RWPE1 (cell line): ENCODE measurements around the gene LZTS2.

Experiments
- CTCF ChIA-PET: fragments of 350-600 bp; sonication (Branson Sonifier 250); formaldehyde crosslinking; extraction: SDS; loops from one replicate; lab custom pipeline; 2021; lab: Yijun Ruan, JAX
- POLR2A ChIA-PET: fragments of 400-600 bp; formaldehyde crosslinking; extraction: SDS; loops from one replicate; lab custom pipeline; 2020; ENCODE audit warnings: antibody characterized with exemption; ENCODE audit not compliant: low non-redundant PET; lab: Yijun Ruan, JAX
- DNase-seq: peaks from one replicate; pipeline ENCODE4 v3.0.0; 2012; ENCODE audit warnings: low spot score
- H3K27ac ChIP-seq: fragments of 450-650 bp; 2 replicates; pipeline ENCODE4 v1.5.1; 2017
- CTCF ChIP-seq: fragments of 450-650 bp; conservative IDR thresholded peaks from 2 replicates; pipeline ENCODE4 v1.5.1; 2017; ENCODE audit warnings: low read depth, mild to moderate bottlenecking

LZTS2 gene

DNA sequence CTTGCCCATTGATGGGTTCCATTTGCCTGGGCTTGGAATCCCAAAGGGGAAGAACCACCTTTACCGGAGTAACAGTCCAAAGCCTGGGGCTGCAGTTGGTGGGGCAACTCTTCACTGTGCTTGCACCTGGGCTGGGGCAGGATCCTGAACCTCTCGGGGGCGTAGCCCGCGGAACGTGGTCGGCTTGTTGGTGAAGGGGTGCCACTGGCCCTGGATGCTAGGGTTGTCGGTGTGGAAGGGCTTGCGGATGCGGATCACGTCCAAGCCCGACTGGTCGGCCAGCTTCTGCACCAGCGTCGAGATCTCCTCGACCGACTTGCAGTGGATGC, 13.0 kb upstream of the LZTS2 start:
- ChIA-PET CTCF (interaction anchor here (0.9 to 1.8 kb wide), 4 partner anchors 11 to 102 kb away, joined by 3 to 7 read pairs (median 6); partner anchors contain the start of gene LZTS2), POLR2A (no interaction called here)
- no peak for DNase-seq
- no peak for TF ChIP-seq CTCF
- H3K27ac ChIP-seq, result peak overlapping the region; percentile 88

DNA sequence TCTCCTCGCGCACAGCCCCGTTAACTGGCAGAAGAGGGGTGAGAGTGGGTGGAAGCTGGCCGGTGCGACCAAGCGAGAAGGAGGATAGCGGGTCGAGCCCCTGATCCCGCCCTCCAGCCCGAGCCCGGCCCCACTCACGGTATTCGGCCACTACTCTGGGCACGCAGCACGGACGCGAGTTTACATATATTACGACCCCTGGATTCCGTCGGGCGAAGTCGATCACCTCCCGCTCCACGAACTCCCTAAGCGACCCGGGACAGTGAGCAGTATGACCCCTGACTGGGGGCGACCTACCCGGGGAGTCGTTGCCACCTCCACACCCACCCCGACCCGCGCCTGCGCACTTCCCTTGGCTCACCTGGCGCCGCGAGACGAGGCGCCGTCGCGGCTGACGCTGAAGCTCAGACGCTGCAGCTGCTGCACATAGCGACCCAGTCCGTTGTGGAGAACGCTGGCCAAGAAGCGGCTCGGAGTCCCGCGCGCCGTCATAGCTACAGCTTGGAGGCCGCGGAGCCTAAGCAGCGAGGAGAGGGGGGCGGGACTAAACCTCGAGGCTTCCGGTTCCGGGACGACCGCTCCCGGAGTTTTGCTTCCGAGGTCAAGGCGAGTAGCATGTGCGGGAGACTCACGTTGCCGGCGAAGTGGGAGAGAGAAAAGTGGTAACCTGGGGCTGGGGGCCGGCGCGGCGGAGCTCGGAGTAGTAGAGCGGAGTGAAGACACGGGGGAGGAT, 12.5 kb upstream of the LZTS2 start, which contains the start of the genes MRPL43 and TWNK:
TSS of gene MRPL43 (minus strand) at position 546 of the 733 bp plus-strand sequence. CDS start at position 492, 54 bp downstream.
TSS of gene TWNK (plus strand) at position 592 of the 733 bp plus-strand sequence. CDS start 668 bp downstream, outside the sequence.
- H3K27ac ChIP-seq, result peak within 1 kb of the TSS; percentile 88
- ChIA-PET POLR2A (interaction anchor here (0.5 kb wide), 1 partner anchor 74 kb away, joined by 8 read pairs; no protein-coding TSS in a partner anchor), CTCF (interaction anchor here (0.6 to 2.7 kb wide), 4 partner anchors 11 to 155 kb away, joined by 5 to 20 read pairs (median 6); partner anchors contain the start of gene LZTS2)
- TF ChIP-seq CTCF, result no peak
- DNase-seq, result peak; percentile 91

GRCh38 chr10:100987685-100988049, 11.9 kb upstream of the LZTS2 start:
- no peak for TF ChIP-seq CTCF
- ChIA-PET POLR2A (interaction anchor here (0.5 to 1.0 kb wide), 2 partner anchors 11 to 73 kb away, joined by 3 to 8 read pairs; no protein-coding TSS in a partner anchor), CTCF (interaction anchor here (0.6 to 2.7 kb wide), 3 partner anchors 10 to 154 kb away, joined by 5 to 20 read pairs (median 6); partner anchors contain the start of gene LZTS2)
- DNase-seq, result no peak
- peak overlapping the region; percentile 88 for H3K27ac ChIP-seq

GRCh38 chr10:100988166-100988565, 11.4 kb upstream of the LZTS2 start:
- DNase-seq, result no peak
- H3K27ac ChIP-seq, result peak overlapping the region; percentile 18
- ChIA-PET POLR2A (interaction anchor here (0.9 to 1.0 kb wide), 2 partner anchors 9 to 10 kb away, joined by 3 read pairs; no protein-coding TSS in a partner anchor), CTCF (interaction anchor here (2.7 kb wide), 1 partner anchor 10 kb away, joined by 20 read pairs; no protein-coding TSS in a partner anchor)
- no peak for TF ChIP-seq CTCF

DNA sequence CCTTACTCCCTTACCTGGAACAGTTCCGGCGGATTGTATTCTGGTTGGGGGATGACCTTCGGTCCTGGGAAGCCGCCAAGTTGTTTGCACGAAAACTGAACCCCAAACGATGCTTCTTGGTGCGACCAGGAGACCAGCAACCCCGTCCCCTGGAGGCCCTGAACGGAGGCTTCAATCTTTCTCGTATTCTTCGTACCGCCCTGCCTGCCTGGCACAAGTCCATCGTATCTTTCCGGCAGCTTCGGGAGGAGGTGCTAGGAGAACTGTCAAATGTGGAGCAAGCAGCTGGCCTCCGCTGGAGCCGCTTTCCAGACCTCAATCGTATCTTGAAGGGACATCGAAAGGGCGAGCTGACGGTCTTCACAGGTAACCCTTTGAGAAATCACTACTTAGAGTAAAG, 10.5 kb upstream of the LZTS2 start:
- no peak overlapping the region; the same call in 1 of the 2 replicates for H3K27ac ChIP-seq
- no peak for DNase-seq
- ChIA-PET CTCF (interaction anchor here (0.9 to 2.7 kb wide), 2 partner anchors 9 to 25 kb away, joined by 4 to 20 read pairs; no protein-coding TSS in a partner anchor), POLR2A (interaction anchor here (0.9 to 1.0 kb wide), 2 partner anchors 8 to 9 kb away, joined by 3 read pairs; no protein-coding TSS in a partner anchor)
- TF ChIP-seq CTCF, result no peak

DNA sequence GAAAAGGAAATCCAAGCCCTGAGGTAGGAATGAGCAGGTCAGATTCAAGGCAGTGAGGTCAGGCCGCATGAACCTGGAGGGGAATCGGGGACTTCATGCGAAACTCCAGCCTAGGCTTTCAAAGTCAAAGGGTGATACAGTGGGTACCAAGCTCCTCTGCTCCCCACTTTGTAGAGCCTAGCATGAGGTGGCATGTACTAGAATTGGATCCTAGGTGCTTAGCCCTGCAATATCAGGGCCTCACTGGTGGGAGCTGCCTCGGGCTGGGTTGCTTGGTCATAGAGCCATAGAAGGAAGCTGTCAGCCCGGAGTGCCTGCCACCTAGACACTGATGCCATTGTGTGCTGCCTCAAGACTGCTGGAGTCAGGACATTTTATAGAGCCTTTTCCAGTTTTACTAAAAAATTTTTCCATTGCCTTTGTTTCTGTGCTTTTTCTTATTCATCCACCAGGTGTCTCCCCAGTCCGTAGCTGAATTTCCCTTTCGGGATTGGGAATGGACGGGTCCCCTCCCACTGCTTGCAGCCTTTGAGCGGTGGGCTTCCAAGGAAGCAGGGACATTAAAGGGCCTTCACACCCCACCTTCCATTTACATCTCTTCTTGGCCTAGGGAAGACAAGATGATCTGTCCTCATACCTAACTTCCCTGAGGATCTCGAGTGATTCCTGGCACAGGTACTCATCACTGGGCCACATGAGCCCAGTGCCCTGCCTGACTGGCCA, 5.5 kb upstream of the LZTS2 start:
- peak overlapping the region; percentile 99 for H3K27ac ChIP-seq
- DNase-seq, result no peak
- TF ChIP-seq CTCF, result peak; percentile 75
- ChIA-PET POLR2A (no interaction called here), CTCF (interaction anchor here (0.6 to 6.1 kb wide), 12 partner anchors 8 to 914 kb away, joined by 3 to 48 read pairs (median 4); no protein-coding TSS in a partner anchor)
